Activated T-cell treated with anti-CD3 and anti-CD28 coated beads for 24 hours (primary cell): Measurements from ENCODE around the gene ENOX1.

ENCODE experiments used
- DNase-seq: peaks from one replicate; pipeline ENCODE4 v3.0.0-alpha.2; 2020; ENCODE audit warnings: low read depth

Gene ENOX1

GRCh38 chr13:43546251-43546650, 240.5 kb downstream of the ENOX1 start:
- DNase-seq, result no peak

GRCh38 chr13:43545317-43545874, 241.4 kb downstream of the ENOX1 start:
- no peak for DNase-seq

DNA sequence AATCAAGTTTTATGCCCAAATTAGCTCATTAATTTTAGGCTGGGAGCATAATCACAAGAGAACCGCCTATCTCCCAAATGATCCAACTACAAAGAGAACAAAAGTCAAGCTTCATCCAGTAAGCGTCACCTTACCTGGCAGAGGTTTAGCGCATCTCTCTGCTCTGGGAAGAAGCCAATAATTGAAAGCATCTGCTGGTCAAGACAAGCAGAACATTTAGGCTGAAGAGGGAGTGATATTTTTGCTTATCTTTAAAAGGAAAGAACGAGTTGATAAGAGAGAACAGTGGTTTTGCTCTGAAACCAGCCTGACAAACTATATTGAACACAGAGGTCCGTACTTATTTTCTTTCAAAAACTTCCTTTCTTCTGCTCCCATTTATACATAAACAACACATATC, 242.1 kb downstream of the ENOX1 start:
- no peak for DNase-seq

- DNase-seq, result no peak
Measured at GRCh38 chr13:43544011-43544410, 242.8 kb downstream of the ENOX1 start.

DNA sequence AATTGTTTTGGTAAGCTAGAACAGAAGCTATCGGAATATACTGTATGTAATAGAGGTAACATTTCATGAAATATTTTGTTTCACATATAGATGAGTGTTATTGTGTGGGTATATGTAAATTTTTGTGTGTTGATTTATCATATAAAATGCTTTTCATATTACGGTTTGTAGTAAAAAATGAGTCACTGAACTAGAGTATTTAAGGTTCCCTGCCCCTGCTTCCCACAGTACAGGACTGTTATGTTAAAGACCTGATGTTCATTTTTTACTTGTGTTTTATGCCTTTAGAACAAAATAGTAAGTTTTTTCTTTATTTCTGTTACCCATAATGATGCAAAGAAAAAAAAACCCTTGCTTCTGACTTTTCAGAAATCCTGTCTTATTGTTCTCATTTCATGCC, 243.4 kb downstream of the ENOX1 start:
- no peak for DNase-seq

DNA sequence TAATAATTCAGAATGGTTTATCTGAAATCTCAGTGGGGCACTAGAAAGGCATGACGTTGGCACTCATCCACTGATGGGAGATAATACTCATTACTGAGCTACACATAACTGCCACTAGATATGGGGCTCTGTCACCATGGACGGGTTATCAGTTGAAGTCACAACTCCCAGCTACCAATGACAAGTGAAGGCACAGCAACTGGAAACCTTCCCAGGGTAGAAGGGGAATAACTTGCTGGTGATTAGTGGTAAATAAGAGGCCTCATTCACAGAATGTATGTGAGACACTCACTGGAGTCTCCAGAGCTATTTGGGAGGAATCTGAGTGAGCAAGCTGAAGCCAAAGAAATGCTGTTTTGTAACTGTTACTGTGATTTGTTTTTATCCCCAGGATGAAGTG, 249.6 kb downstream of the ENOX1 start:
- DNase-seq, result no peak

DNA sequence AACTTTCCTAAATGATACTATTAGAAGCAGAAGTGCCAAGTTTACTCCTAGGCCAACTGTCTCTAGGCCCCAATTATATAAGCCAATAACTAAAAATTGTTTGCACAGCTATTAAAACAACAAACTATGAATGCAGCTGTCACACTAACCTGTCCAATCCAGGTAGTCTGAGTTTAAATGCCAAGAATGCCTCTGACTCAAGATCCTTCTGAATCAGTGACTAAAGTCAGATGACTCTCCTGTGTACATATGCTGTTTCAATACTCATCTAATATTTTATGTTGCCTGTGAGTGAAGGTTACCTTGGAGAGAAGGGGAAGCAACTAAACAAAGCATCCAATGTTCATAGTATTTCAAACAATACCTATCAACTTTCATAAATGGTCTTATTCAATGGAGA, 257.0 kb downstream of the ENOX1 start:
- no peak for DNase-seq

DNA sequence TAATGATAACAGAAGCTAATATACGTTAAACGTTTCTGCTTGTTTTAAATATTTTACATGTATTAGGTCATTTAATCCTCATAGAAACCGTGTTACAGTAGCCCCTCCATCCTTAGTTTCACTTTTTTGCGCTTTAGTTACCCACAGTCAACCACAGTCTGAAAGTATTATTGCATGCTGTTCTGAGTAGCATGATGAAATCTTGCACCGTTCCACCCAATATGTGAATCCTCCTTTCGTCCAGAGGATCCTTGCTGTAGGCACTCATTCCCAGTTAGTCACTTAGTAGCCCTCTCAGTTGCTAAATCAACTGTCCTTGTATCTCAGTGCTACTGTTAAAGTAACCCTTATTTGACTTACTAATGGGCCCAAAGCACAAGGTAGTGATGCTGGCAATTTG, 257.8 kb downstream of the ENOX1 start:
- no peak for DNase-seq

GRCh38 chr13:43522788-43523187, 264.0 kb downstream of the ENOX1 start:
- DNase-seq, result no peak

DNA sequence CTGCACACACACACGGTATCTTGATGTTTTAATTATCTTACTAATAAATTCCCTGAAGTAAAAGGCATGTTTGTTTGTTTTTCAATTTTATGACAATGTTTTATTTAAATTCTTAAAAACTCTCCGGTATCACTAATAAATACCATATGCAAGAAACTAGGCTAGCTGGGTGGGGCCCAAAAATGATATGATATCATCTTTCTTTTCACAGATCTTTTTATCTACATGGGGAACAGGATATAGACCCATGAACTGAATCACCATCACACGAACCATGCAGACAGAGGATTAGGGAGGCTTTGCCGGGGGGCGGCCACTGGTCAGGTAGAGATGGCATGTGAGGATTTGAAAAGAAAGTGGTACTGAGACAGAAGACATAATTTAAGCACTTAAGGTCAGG, 266.4 kb downstream of the ENOX1 start:
- DNase-seq, result no peak

GRCh38 chr13:43518833-43519232, 267.9 kb downstream of the ENOX1 start:
- DNase-seq, result no peak

DNA sequence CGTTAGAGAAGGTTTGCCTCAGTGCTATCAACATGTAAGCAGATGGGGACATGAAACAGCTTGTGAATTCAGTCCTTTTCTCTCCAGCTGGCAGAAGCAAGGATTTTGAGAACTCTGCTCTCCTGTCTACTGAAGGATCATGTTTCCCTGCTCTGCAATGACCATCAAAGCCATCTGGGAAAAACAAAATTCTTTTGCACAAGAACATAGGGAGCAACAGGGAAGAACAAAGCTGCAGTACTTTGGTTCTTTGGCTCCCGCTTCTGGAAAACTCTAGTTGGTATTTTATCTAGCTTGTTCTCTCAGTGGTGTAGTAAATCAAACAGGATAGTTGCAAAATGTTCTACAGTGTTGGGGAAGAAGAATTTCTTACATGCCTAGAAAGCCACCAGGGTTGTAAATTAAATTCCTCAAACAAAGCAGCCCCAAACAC, 270.4 kb downstream of the ENOX1 start:
- no peak for DNase-seq

DNA sequence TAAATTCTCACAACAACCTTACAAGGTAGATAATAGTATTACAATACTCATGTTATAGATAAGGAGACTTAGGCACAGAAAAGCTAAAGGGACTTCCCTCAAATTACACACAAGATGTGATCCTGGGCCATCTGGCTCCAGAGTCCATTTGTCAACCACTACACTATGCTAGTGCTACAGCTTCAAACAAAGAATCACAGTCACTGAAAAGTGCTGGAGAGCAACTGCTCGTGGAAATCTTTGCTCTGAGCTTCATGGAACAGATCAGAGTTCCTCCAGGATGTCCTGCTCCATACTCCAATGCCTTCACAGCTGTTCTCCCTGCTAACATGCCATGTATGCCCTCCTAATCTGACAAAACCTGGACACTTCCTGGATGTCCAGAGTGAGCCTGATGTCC, 271.2 kb downstream of the ENOX1 start:
- DNase-seq, result no peak

- no peak for DNase-seq
Measured at GRCh38 chr13:43514311-43514710, 272.5 kb downstream of the ENOX1 start.

GRCh38 chr13:43512221-43512620, 274.6 kb downstream of the ENOX1 start:
- no peak for DNase-seq

DNA sequence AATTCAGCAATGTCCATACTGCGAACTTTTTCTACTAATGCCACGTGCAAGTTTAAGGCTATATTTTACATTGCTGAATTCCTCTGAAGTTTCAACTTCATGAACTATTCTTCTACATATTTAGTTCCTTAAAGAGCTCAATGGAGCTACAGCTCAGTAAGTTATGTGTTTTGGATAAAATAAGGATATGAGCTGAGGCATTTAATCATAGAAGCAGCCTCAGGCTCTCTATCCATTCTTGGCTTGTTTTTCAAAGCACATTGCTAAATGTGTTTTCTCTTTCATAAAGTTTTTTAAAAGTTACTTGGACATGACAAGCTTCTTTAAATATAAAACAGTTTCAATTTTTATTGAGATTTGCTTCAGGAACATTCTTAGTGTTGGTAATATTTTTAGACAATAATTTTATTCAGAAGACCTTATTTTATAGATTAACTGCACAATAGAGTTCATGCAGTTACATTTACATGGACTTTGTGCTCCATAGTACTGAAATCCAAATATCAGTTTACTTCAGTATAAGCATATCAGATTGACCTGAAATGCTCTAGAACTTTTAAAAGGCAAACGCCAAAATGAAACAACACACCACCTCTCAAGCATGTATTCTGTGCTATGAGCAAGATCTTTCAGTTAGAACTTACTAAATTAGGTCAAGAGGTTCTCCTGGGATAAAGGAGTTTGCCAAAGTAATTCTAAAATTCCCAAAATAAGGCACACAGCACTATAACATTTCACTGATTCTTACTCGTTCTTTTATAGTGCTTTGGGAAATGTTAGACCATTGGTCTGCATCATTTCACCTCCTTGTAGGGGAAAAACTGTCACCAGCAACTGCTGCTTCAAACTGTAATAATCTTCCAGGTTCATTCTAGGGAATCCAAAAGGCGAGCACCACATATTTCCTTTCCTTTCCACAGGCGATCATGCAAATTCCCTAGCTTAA, 275.5 kb downstream of the ENOX1 start:
- no peak for DNase-seq

DNA sequence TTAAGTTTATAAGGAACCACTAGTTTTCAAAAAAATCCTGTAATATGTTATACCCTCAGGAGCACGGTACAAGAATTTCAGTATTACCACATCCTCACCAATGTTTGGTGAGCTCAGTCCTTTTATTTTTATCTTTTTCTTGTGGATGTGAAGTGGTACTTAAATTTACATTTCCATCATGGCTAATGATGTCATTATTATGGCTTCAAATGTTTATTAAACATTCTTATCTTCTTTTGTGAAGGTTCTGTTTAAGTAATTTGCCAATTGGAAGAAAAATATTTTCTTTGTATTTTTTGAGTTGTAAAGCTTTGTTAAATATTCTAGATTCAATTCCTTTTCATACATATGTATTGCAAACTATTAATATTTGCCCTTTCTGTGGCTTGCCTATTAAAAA, 291.0 kb downstream of the ENOX1 start:
- no peak for DNase-seq

GRCh38 chr13:43494206-43494605, 292.6 kb downstream of the ENOX1 start:
- no peak for DNase-seq

DNA sequence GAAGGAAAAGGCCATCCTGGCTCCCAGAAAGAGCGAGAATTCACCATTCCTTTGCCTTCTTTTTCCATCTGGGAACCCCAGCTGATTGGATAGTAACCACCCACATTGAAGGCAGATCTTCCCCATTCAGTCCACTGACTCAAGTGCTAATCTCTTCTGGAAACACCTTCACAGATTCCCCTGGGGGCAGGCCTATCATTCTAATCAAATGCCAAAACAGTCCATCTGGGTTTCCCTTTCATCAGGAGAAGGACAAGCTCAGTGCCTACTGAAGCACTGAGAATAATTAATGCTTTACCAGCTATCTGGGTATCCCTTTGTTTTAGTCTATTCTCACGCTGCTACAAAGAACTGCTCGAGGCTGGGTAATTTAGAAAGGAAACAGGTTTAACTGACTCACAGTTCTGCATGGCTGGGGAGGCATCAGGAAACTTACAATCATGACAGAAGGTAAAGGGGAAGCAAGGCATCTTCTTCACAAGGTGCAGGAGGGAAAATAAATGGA, 293.2 kb downstream of the ENOX1 start:
- no peak for DNase-seq

- no peak for DNase-seq
Measured at GRCh38 chr13:43492745-43493144, 294.0 kb downstream of the ENOX1 start.

GRCh38 chr13:43492311-43492710, 294.5 kb downstream of the ENOX1 start:
- DNase-seq, result no peak

DNA sequence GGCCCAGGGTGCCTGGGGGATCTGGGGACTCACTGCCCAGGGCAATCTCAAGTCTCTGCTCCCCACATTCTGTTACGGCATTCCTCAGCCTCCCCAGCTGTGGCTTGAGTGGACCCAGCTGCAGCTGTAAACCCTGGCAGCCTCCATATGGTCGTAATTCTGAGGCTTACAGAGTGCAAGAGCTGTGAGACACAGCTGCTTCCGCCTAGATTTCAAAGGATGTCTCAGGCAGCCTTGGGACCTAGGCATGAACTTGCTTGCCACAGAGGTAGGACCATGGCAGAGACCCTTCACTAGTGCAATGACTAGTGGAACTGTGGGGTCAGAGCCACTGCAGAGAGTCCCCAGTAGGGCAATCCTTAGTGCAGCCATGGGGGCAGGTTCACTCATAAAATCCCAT, 297.5 kb downstream of the ENOX1 start:
- DNase-seq, result no peak

- no peak for DNase-seq
Measured at GRCh38 chr13:43487885-43488284, 298.9 kb downstream of the ENOX1 start.

- DNase-seq, result no peak
Measured at GRCh38 chr13:43487461-43487860, 299.3 kb downstream of the ENOX1 start.
